BJ (cell line): ENCODE data around the gene QSOX2. TPM values are rescaled to one million over a fixed set of nuclear protein-coding genes. Genes with fewer than 3 reads are reported as not detected.

Source experiments
- CTCF ChIA-PET: fragments of 350-600 bp; formaldehyde crosslinking; extraction: SDS; loops from one replicate; lab custom pipeline; 2021; ENCODE audit warnings: antibody characterized with exemption, inconsistent platforms; lab: Yijun Ruan, JAX
- POLR2A ChIA-PET: fragments of 300-600 bp; sonication (Branson Sonifier 250); formaldehyde crosslinking; extraction: SDS; loops from one replicate; lab custom pipeline; 2021; ENCODE audit warnings: antibody characterized with exemption; lab: Charles Lee
- DNase-seq: peaks from one replicate; pipeline ENCODE4 v3.0.0-alpha.2; 2011; ENCODE audit warnings: low read depth
- H3K27me3 ChIP-seq: 2 replicates; pipeline ENCODE4 v1.6.0; 2011; ENCODE audit warnings: low read length; ENCODE audit not compliant: control insufficient read depth, insufficient read depth
- H3K36me3 ChIP-seq: 2 replicates; pipeline ENCODE4 v1.5.1; 2011; ENCODE audit warnings: low read length; ENCODE audit not compliant: control insufficient read depth, insufficient read depth
- H3K4me3 ChIP-seq: 2 replicates; pipeline ENCODE4 v1.5.1; 2011; ENCODE audit warnings: low read depth, mild to moderate bottlenecking, control low read depth, low read length
- CTCF ChIP-seq: IDR thresholded peaks from 2 replicates; pipeline ENCODE4 v1.5.1; 2011; ENCODE audit warnings: low read depth, mild to moderate bottlenecking, control low read depth, inconsistent platforms, low read length, moderate library complexity; ENCODE audit not compliant: insufficient read depth
- polyA plus RNA-seq: library from polyadenylated mRNA; depleted of rRNA; stranded (reverse); fragments of >200 nt; gene quantifications from 2 replicates; pipeline ENCODE4 v1.2.3, GENCODE V29; 2011; rRNA removed

QSOX2 gene
- polyA plus RNA-seq, 1 experiment: 7.0 TPM

- ChIA-PET CTCF (interaction anchor here (0.9 to 1.0 kb wide), 2 partner anchors 7 to 125 kb away, joined by 3 read pairs; no protein-coding TSS in a partner anchor), POLR2A (no interaction called here)
- no peak for TF ChIP-seq CTCF
- Histone ChIP-seq H3K4me3 (no peak overlapping the region), H3K36me3 (no peaks in the 10 kb centered on the region), H3K27me3 (peaks cover 18% of the 10 kb centered on the region)
- DNase-seq: no peak
Measured at GRCh38 chr9:136157477-136158265, 87.9 kb downstream of the QSOX2 start.

Other genes starting within 250 kb of the QSOX2 start
- 14.7 and 19.2 TPM in 2 replicates for gene NACC2, start 150.5 kb downstream of the QSOX2 start, polyA plus RNA-seq
- gene TMEM250, start 126.9 kb downstream of the QSOX2 start, polyA plus RNA-seq: 12.3 and 20.7 TPM in 2 replicates
- not detected in 2 replicates for gene LHX3, start 40.7 kb downstream of the QSOX2 start, polyA plus RNA-seq
- gene CCDC187, start 58.3 kb upstream of the QSOX2 start, polyA plus RNA-seq: not detected in 2 replicates
- 19.2 and 33.1 TPM in 2 replicates for gene GPSM1, start 81.7 kb upstream of the QSOX2 start, polyA plus RNA-seq
- gene DNLZ, start 117.9 kb upstream of the QSOX2 start, polyA plus RNA-seq: 7.2 and 8.5 TPM in 2 replicates
- 12.9 and 21.3 TPM in 2 replicates for gene CARD9, start 127.9 kb upstream of the QSOX2 start, polyA plus RNA-seq
- 1.6 and 1.7 TPM in 2 replicates for gene SNAPC4, start 154.4 kb upstream of the QSOX2 start, polyA plus RNA-seq
- 25.1 and 28.0 TPM in 2 replicates for gene ENTR1, start 164.8 kb upstream of the QSOX2 start, polyA plus RNA-seq
- 43.9 and 61.6 TPM in 2 replicates for gene PMPCA, start 164.8 kb upstream of the QSOX2 start, polyA plus RNA-seq
- gene INPP5E, start 194.0 kb upstream of the QSOX2 start, polyA plus RNA-seq: 3.7 and 5.6 TPM in 2 replicates
- gene SEC16A, start 237.2 kb upstream of the QSOX2 start, polyA plus RNA-seq: 15.5 and 24.4 TPM in 2 replicates